Activated T-helper 1 cell treated with anti-CD3 and anti-CD28 coated beads, Interleukin-12 subunit alpha, Interleukin-12 subunit beta, Interleukin-2, Interleukin-4 antibody, amounts not matched to agents 30 ng/mL and 10 ng/mL and 1 ng/mL, durations not matched to agents 14 hours and 24 hours and 36 hours (primary cell): ENCODE data around the gene LRFN2. TPM values are rescaled to one million over a fixed set of nuclear protein-coding genes. Genes with fewer than 3 reads are reported as not detected.

Experiments
- DNase-seq: peaks from one replicate; pipeline ENCODE4 v3.0.0; 2021; ENCODE audit warnings: low spot score
- H3K27ac Mint-ChIP-seq: one replicate; pipeline ENCODE4 v1.8.0; 2021; ENCODE audit warnings: mild to moderate bottlenecking, mixed read lengths
- H3K27me3 Mint-ChIP-seq: one replicate; pipeline ENCODE4 v1.8.0; 2022; ENCODE audit warnings: mild to moderate bottlenecking, moderate library complexity, mixed read lengths; ENCODE audit not compliant: insufficient read depth
- H3K36me3 Mint-ChIP-seq: one replicate; pipeline ENCODE4 v1.8.0; 2021; ENCODE audit warnings: low read depth, mixed read lengths
- H3K4me1 Mint-ChIP-seq: one replicate; pipeline ENCODE4 v1.8.0; 2021; ENCODE audit warnings: low read depth, mixed read lengths
- H3K4me3 Mint-ChIP-seq: one replicate; pipeline ENCODE4 v1.8.0; 2021; ENCODE audit warnings: mild to moderate bottlenecking, moderate library complexity, mixed read lengths
- H3K9me3 Mint-ChIP-seq: one replicate; pipeline ENCODE4 v1.8.0; 2021; ENCODE audit warnings: mixed read lengths
- intact Hi-C: fragments of 100-400 bp; cut with micrococcal nuclease; formaldehyde crosslinking; loops from one replicate; pipeline ENCODE4 v1.15.1; 2024
- total RNA-seq: library from RNA; stranded (reverse); gene quantifications from 2 replicates; pipeline ENCODE4 v1.2.3, GENCODE V29; 2022

Gene LRFN2
- total RNA-seq, 1 donor from 2014 or later, result 0.29 TPM

- H3K4me3 Mint-ChIP-seq, result no peak overlapping the region
- H3K9me3 Mint-ChIP-seq, result no peaks in the 10 kb centered on the region
- intact Hi-C loops, result no loop called here
- no peaks in the 10 kb centered on the region for H3K36me3 Mint-ChIP-seq
- H3K27me3 Mint-ChIP-seq, result peaks cover 3% of the 10 kb centered on the region
- DNase-seq, result no peak
- no peak overlapping the region for H3K27ac Mint-ChIP-seq
- no peaks in the 10 kb centered on the region for H3K4me1 Mint-ChIP-seq
Observed at GRCh38 chr6:40344566-40345167, 242.5 kb downstream of the LRFN2 start.

DNA sequence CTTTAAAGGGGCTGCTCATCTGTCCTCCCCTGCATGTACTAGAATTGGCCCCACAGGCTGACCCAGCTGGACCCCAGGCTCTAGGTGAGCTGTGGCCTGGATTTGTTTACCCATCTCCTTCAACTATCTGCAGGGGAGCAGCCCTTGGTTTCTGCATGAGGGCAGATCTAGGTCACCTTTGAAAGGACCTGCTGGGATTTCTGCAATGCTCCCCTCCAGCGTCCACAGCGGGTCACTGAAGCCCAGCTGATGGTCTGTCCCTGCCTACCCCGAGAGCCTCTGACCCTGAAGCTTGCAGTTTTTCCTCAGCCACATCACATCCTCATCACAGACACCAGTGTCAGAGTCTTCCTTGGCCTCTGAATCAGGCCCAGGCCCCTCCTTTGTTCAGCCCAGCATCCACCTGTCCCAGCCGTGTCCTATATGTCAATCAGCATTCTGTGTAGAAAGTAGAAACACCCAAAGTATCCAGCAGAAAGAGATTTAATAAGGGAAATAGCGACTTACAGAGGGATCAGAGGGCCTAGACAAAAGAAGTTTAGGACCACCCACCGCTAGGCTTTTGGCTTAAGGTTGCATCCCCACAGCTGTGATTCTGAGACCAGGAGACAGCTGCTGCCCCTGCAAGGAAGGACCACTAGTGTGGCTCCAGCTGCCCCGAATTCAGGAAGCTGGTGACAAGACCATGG, 243.1 kb downstream of the LRFN2 start:
- intact Hi-C loops, result no loop called here
- no peaks in the 10 kb centered on the region for H3K4me1 Mint-ChIP-seq
- no peaks in the 10 kb centered on the region for H3K9me3 Mint-ChIP-seq
- no peaks in the 10 kb centered on the region for H3K36me3 Mint-ChIP-seq
- no peak overlapping the region for H3K27ac Mint-ChIP-seq
- peaks cover 3% of the 10 kb centered on the region for H3K27me3 Mint-ChIP-seq
- no peak overlapping the region for H3K4me3 Mint-ChIP-seq
- DNase-seq, result no peak

- Mint-ChIP-seq H3K4me1 (no peaks in the 10 kb centered on the region), H3K4me3 (no peak overlapping the region), H3K9me3 (no peaks in the 10 kb centered on the region), H3K27me3 (peaks cover 6% of the 10 kb centered on the region), H3K27ac (no peak overlapping the region), H3K36me3 (no peaks in the 10 kb centered on the region)
- no peak for DNase-seq
- intact Hi-C loops, result no loop called here
Observed at GRCh38 chr6:40343318-40343876, 243.8 kb downstream of the LRFN2 start.

- Mint-ChIP-seq H3K27ac (no peak overlapping the region), H3K9me3 (no peaks in the 10 kb centered on the region), H3K36me3 (no peaks in the 10 kb centered on the region), H3K4me1 (no peaks in the 10 kb centered on the region), H3K4me3 (no peak overlapping the region), H3K27me3 (peaks cover 10% of the 10 kb centered on the region)
- DNase-seq, result no peak
- intact Hi-C loops, result no loop called here
Observed at GRCh38 chr6:40342723-40343122, 244.4 kb downstream of the LRFN2 start.

GRCh38 chr6:40341726-40342125, 245.4 kb downstream of the LRFN2 start:
- Mint-ChIP-seq H3K9me3 (no peaks in the 10 kb centered on the region), H3K27ac (no peak overlapping the region), H3K27me3 (peaks cover 13% of the 10 kb centered on the region), H3K4me1 (no peaks in the 10 kb centered on the region), H3K36me3 (no peaks in the 10 kb centered on the region), H3K4me3 (no peak overlapping the region)
- DNase-seq, result no peak
- intact Hi-C loops, result no loop called here
